Mesendoderm (in vitro differentiated cells): ENCODE measurements around the gene DNAJC8.

Experiments
- DNase-seq: peaks from one replicate; pipeline ENCODE4 v3.0.0; 2013
- H2AK5ac ChIP-seq: 2 replicates; pipeline ENCODE4 v1.6.1; 2013; ENCODE audit warnings: low read length, inconsistent platforms
- H2BK120ac ChIP-seq: 2 replicates; pipeline ENCODE4 v1.6.1; 2013; ENCODE audit warnings: low read depth, mild to moderate bottlenecking, low read length, moderate library complexity, mixed read lengths
- H2BK15ac ChIP-seq: replicated peaks from 2 replicates; pipeline ENCODE4 v1.6.1; 2013; ENCODE audit warnings: low read depth, mild to moderate bottlenecking, moderate library complexity
- H2BK5ac ChIP-seq: 2 replicates; pipeline ENCODE4 v1.6.1; 2013; ENCODE audit warnings: low read length, inconsistent platforms
- H3K18ac ChIP-seq: 2 replicates; pipeline ENCODE4 v1.6.1; 2013; ENCODE audit warnings: mild to moderate bottlenecking, low read length, mixed read lengths
- H3K23ac ChIP-seq: one replicate; pipeline ENCODE4 v1.6.1; 2013; ENCODE audit warnings: low read length
- H3K27ac ChIP-seq: 2 replicates; pipeline ENCODE4 v1.5.1; 2013; ENCODE audit warnings: low read depth, mild to moderate bottlenecking, inconsistent platforms, low read length, moderate library complexity
- H3K27me3 ChIP-seq: 2 replicates; pipeline ENCODE4 v1.6.1; 2013; ENCODE audit warnings: low read length, control low read depth, mild to moderate bottlenecking, inconsistent platforms; ENCODE audit not compliant: insufficient read depth, poor library complexity
- H3K36me3 ChIP-seq: 2 replicates; pipeline ENCODE4 v1.6.1; 2013; ENCODE audit warnings: low read length, inconsistent platforms; ENCODE audit not compliant: control insufficient read depth, insufficient read depth
- H3K4ac ChIP-seq: one replicate; pipeline ENCODE4 v1.6.1; 2013; ENCODE audit warnings: low read depth, mild to moderate bottlenecking, low read length, moderate library complexity
- H3K4me1 ChIP-seq: 2 replicates; pipeline ENCODE4 v1.6.1; 2013; ENCODE audit warnings: low read depth, low read length, inconsistent platforms; ENCODE audit not compliant: control insufficient read depth
- H3K4me2 ChIP-seq: 2 replicates; pipeline ENCODE4 v1.6.1; 2013; ENCODE audit warnings: low read length
- H3K4me3 ChIP-seq: 2 replicates; pipeline ENCODE4 v1.5.1; 2013; ENCODE audit warnings: mild to moderate bottlenecking, low read length
- H3K56ac ChIP-seq: one replicate; pipeline ENCODE4 v1.6.1; 2013; ENCODE audit warnings: low read length
- H3K79me1 ChIP-seq: 2 replicates; pipeline ENCODE4 v1.6.1; 2013; ENCODE audit warnings: low read length, inconsistent platforms
- H3K79me2 ChIP-seq: 2 replicates; pipeline ENCODE4 v1.6.1; 2013; ENCODE audit warnings: mild to moderate bottlenecking, low read length; ENCODE audit not compliant: control insufficient read depth, insufficient read depth
- H3K9ac ChIP-seq: 2 replicates; pipeline ENCODE4 v1.6.1; 2013; ENCODE audit warnings: low read length, inconsistent platforms
- H4K5ac ChIP-seq: one replicate; pipeline ENCODE4 v1.6.1; 2013; ENCODE audit warnings: low read length
- H4K8ac ChIP-seq: one replicate; pipeline ENCODE4 v1.6.1; 2013; ENCODE audit warnings: low read depth, mild to moderate bottlenecking, control low read depth, low read length, moderate library complexity
- WGBS: extraction: QIAGEN DNeasy Blood & Tissue Kit; methylation state at CpG from one replicate; pipeline ENCODE4 v1.1.7; 2013; ENCODE audit warnings: low lambda C conversion rate, missing lambda C conversion rate; ENCODE audit not compliant: insufficient coverage; ENCODE audit errors: extremely low coverage; 5-methylcytosine and 5-hydroxymethylcytosine counted together

DNAJC8 gene

GRCh38 chr1:28176492-28177470 lies 56.0 kb downstream of the DNAJC8 start, which contains the start of gene PTAFR:
Gene PTAFR (minus strand): TSS chr1:28176690. CDS start chr1:28151021, 25,669 bp downstream.
- Histone ChIP-seq H3K27ac (no peak within 1 kb of the TSS), H3K4me3 (no peak within 1 kb of the TSS), H3K9ac (no peak within 1 kb of the TSS), H3K56ac (peak within 1 kb of the TSS; percentile 42), H4K8ac (no peak within 1 kb of the TSS), H2AK5ac (no peak within 1 kb of the TSS), H3K4ac (no peak within 1 kb of the TSS), H3K79me1 (no peaks in the 10 kb centered on the region), H3K18ac (no peak within 1 kb of the TSS), H4K5ac (no peak within 1 kb of the TSS), H3K4me1 (peaks cover 9% of the 10 kb centered on the region), H3K4me2 (no peak within 1 kb of the TSS), H3K36me3 (no peaks in the 10 kb centered on the region), H2BK120ac (no peak within 1 kb of the TSS), H3K79me2 (no peaks in the 10 kb centered on the region), H2BK5ac (no peak within 1 kb of the TSS), H2BK15ac (no peak within 1 kb of the TSS), H3K23ac (no peak within 1 kb of the TSS), H3K27me3 (no peaks in the 10 kb centered on the region)
- DNase-seq: no peak
- 100% methylated on average over 4 of the region's 18 CpGs for WGBS

- no peak overlapping the region for H3K56ac ChIP-seq
- no peak overlapping the region for H2AK5ac ChIP-seq
- no peak overlapping the region for H3K4ac ChIP-seq
- DNase-seq: no peak
- H3K4me3 ChIP-seq: no peak overlapping the region
- no peak overlapping the region for H2BK5ac ChIP-seq
- H3K79me1 ChIP-seq: no peaks in the 10 kb centered on the region
- no peaks in the 10 kb centered on the region for H3K27me3 ChIP-seq
- H4K5ac ChIP-seq: no peak overlapping the region
- H3K23ac ChIP-seq: no peak overlapping the region
- H3K18ac ChIP-seq: no peak overlapping the region
- H2BK120ac ChIP-seq: no peak overlapping the region
- WGBS: no CpG with 5 or more reads among the region's 8 CpGs
- no peak overlapping the region for H2BK15ac ChIP-seq
- no peak overlapping the region for H3K9ac ChIP-seq
- H3K27ac ChIP-seq: no peak overlapping the region
- peaks cover 15% of the 10 kb centered on the region for H3K4me1 ChIP-seq
- no peak overlapping the region for H4K8ac ChIP-seq
- no peaks in the 10 kb centered on the region for H3K36me3 ChIP-seq
- H3K79me2 ChIP-seq: no peaks in the 10 kb centered on the region
- H3K4me2 ChIP-seq: no peak overlapping the region
Measured at GRCh38 chr1:28175955-28176485, 56.8 kb downstream of the DNAJC8 start.

- no peaks in the 10 kb centered on the region for H3K79me1 ChIP-seq
- no peaks in the 10 kb centered on the region for H3K36me3 ChIP-seq
- no peak overlapping the region for H3K18ac ChIP-seq
- peaks cover 15% of the 10 kb centered on the region for H3K4me1 ChIP-seq
- H3K9ac ChIP-seq: no peak overlapping the region
- no peak overlapping the region for H4K8ac ChIP-seq
- no peak overlapping the region for H3K27ac ChIP-seq
- peak overlapping the region; percentile 47 for H3K56ac ChIP-seq
- H3K4me2 ChIP-seq: no peak overlapping the region
- no peaks in the 10 kb centered on the region for H3K79me2 ChIP-seq
- no peak overlapping the region for H2BK15ac ChIP-seq
- no CpG with 5 or more reads among the region's 5 CpGs for WGBS
- H4K5ac ChIP-seq: no peak overlapping the region
- no peak overlapping the region for H3K23ac ChIP-seq
- no peak for DNase-seq
- H2BK120ac ChIP-seq: no peak overlapping the region
- no peak overlapping the region for H2BK5ac ChIP-seq
- no peak overlapping the region for H2AK5ac ChIP-seq
- H3K4ac ChIP-seq: no peak overlapping the region
- H3K4me3 ChIP-seq: no peak overlapping the region
- H3K27me3 ChIP-seq: no peaks in the 10 kb centered on the region
Measured at GRCh38 chr1:28173980-28174297, 58.9 kb downstream of the DNAJC8 start.

GRCh38 chr1:28173151-28173979 lies 59.5 kb downstream of the DNAJC8 start:
- Histone ChIP-seq H3K9ac (no peak overlapping the region), H3K27me3 (no peaks in the 10 kb centered on the region), H3K27ac (peak overlapping the region; percentile 20), H4K5ac (no peak overlapping the region), H2AK5ac (no peak overlapping the region), H3K79me1 (no peaks in the 10 kb centered on the region), H4K8ac (no peak overlapping the region), H3K36me3 (no peaks in the 10 kb centered on the region), H3K79me2 (no peaks in the 10 kb centered on the region), H3K4me2 (no peak overlapping the region), H3K18ac (no peak overlapping the region), H2BK15ac (no peak overlapping the region), H3K23ac (no peak overlapping the region), H3K4ac (peak overlapping the region; percentile 64), H3K56ac (peak overlapping the region; percentile 67), H3K4me3 (no peak overlapping the region), H3K4me1 (peaks cover 15% of the 10 kb centered on the region), H2BK120ac (peak overlapping the region; percentile 49), H2BK5ac (no peak overlapping the region)
- DNase-seq: peak; percentile 64
- no CpG with 5 or more reads among the region's 11 CpGs for whole genome bisulfite sequencing

- Histone ChIP-seq H3K4me2 (no peak overlapping the region), H4K5ac (no peak overlapping the region), H3K4me1 (peaks cover 15% of the 10 kb centered on the region), H3K27me3 (no peaks in the 10 kb centered on the region), H3K56ac (peak overlapping the region; percentile 67), H2BK15ac (no peak overlapping the region), H3K79me1 (no peaks in the 10 kb centered on the region), H2AK5ac (no peak overlapping the region), H3K4ac (peak overlapping the region; percentile 28), H3K79me2 (no peaks in the 10 kb centered on the region), H2BK5ac (peak overlapping the region; percentile 28), H4K8ac (no peak overlapping the region), H3K36me3 (no peaks in the 10 kb centered on the region), H3K18ac (peak overlapping the region; percentile 62), H3K4me3 (no peak overlapping the region), H2BK120ac (no peak overlapping the region), H3K9ac (no peak overlapping the region), H3K23ac (no peak overlapping the region), H3K27ac (peak overlapping the region; percentile 20)
- DNase-seq: peak; percentile 69
- WGBS: no CpG with 5 or more reads among the region's 8 CpGs
Measured at GRCh38 chr1:28172713-28173150, 60.1 kb downstream of the DNAJC8 start.
